H9 (cell line): ENCODE measurements around the gene BRCA1. TPM values are rescaled to one million over a fixed set of nuclear protein-coding genes. Genes with fewer than 3 reads are reported as not detected.

ENCODE experiments used
- DNase-seq: peaks from one replicate; pipeline ENCODE4 v3.0.0-alpha.2; 2017
- H2AFZ ChIP-seq: one replicate; pipeline ENCODE4 v1.6.1; 2013; ENCODE audit warnings: mild to moderate bottlenecking, low read length, control low read depth, moderate library complexity
- H2AK5ac ChIP-seq: 2 replicates; pipeline ENCODE4 v1.6.1; 2013; ENCODE audit warnings: low read length, control low read depth, mixed read lengths; ENCODE audit not compliant: insufficient read length
- H2BK120ac ChIP-seq: one replicate; pipeline ENCODE4 v1.6.1; 2013; ENCODE audit warnings: low read depth, mild to moderate bottlenecking, low read length, control low read depth, inconsistent platforms; ENCODE audit not compliant: poor library complexity, severe bottlenecking
- H2BK12ac ChIP-seq: 2 replicates; pipeline ENCODE4 v1.6.1; 2013; ENCODE audit warnings: low read length, control low read depth, mixed read lengths, low read depth; ENCODE audit not compliant: insufficient read length
- H2BK15ac ChIP-seq: 2 replicates; pipeline ENCODE4 v1.6.1; 2013; ENCODE audit warnings: low read depth, low read length, control low read depth
- H2BK20ac ChIP-seq: one replicate; pipeline ENCODE4 v1.6.1; 2013; ENCODE audit warnings: low read depth, mild to moderate bottlenecking, low read length, control low read depth, inconsistent platforms; ENCODE audit not compliant: poor library complexity, severe bottlenecking
- H2BK5ac ChIP-seq: 2 replicates; pipeline ENCODE4 v1.6.1; 2013; ENCODE audit warnings: low read length, control low read depth, mixed read lengths; ENCODE audit not compliant: insufficient read length
- H3K14ac ChIP-seq: 2 replicates; pipeline ENCODE4 v1.6.1; 2013; ENCODE audit warnings: low read length, control low read depth; ENCODE audit not compliant: insufficient read depth
- H3K18ac ChIP-seq: 2 replicates; pipeline ENCODE4 v1.6.1; 2013; ENCODE audit warnings: low read depth, mild to moderate bottlenecking, mixed read lengths, low read length, control low read depth; ENCODE audit not compliant: insufficient read length
- H3K23ac ChIP-seq: 2 replicates; pipeline ENCODE4 v1.6.1; 2013; ENCODE audit warnings: low read length, control low read depth, mixed read lengths, low read depth; ENCODE audit not compliant: insufficient read length
- H3K23me2 ChIP-seq: 2 replicates; pipeline ENCODE4 v1.6.1; 2013; ENCODE audit warnings: low read depth, mild to moderate bottlenecking, mixed read lengths, low read length, control low read depth; ENCODE audit not compliant: insufficient read length, poor library complexity, severe bottlenecking
- H3K27ac ChIP-seq: 2 replicates; pipeline ENCODE4 v1.5.1; 2013; ENCODE audit warnings: low read length, control low read depth, mixed read lengths, low read depth; ENCODE audit not compliant: insufficient read length
- H3K27me3 ChIP-seq: 2 replicates; pipeline ENCODE4 v1.6.1; 2013; ENCODE audit warnings: low read length, control low read depth, inconsistent platforms; ENCODE audit not compliant: insufficient read depth
- H3K4ac ChIP-seq: 2 replicates; pipeline ENCODE4 v1.6.1; 2013; ENCODE audit warnings: low read depth, mild to moderate bottlenecking, control low read depth, inconsistent platforms, low read length, moderate library complexity
- H3K4me1 ChIP-seq: 2 replicates; pipeline ENCODE4 v1.6.1; 2013; ENCODE audit warnings: low read length, control low read depth, inconsistent platforms; ENCODE audit not compliant: insufficient read depth
- H3K4me2 ChIP-seq: 2 replicates; pipeline ENCODE4 v1.6.1; 2013; ENCODE audit warnings: low read length, control low read depth, mixed read lengths; ENCODE audit not compliant: insufficient read length, insufficient read depth
- H3K56ac ChIP-seq: 2 replicates; pipeline ENCODE4 v1.6.1; 2013; ENCODE audit warnings: low read depth, mild to moderate bottlenecking, mixed read lengths, low read length, control low read depth; ENCODE audit not compliant: insufficient read length
- H3K79me1 ChIP-seq: 2 replicates; pipeline ENCODE4 v1.6.1; 2013; ENCODE audit warnings: low read depth, mild to moderate bottlenecking, moderate library complexity, low read length, control low read depth, inconsistent platforms; ENCODE audit not compliant: insufficient read depth, poor library complexity, severe bottlenecking
- H3K79me2 ChIP-seq: 2 replicates; pipeline ENCODE4 v1.6.1; 2013; ENCODE audit warnings: low read length, control low read depth, inconsistent platforms; ENCODE audit not compliant: insufficient read depth
- H3K9ac ChIP-seq: 2 replicates; pipeline ENCODE4 v1.6.1; 2013; ENCODE audit warnings: low read length, control low read depth, mixed read lengths; ENCODE audit not compliant: insufficient read length; ENCODE audit errors: extremely low read depth
- H3K9me3 ChIP-seq: one replicate; pipeline ENCODE4 v1.6.1; 2013; ENCODE audit warnings: low read depth, low read length, inconsistent platforms; ENCODE audit not compliant: control insufficient read depth
- H3T11ph ChIP-seq: one replicate; pipeline ENCODE4 v1.6.1; 2013; ENCODE audit warnings: mild to moderate bottlenecking, low read length, control low read depth, inconsistent platforms
- H4K20me1 ChIP-seq: one replicate; pipeline ENCODE4 v1.6.1; 2013; ENCODE audit not compliant: control insufficient read depth, insufficient read length, insufficient read depth
- H4K5ac ChIP-seq: 2 replicates; pipeline ENCODE4 v1.6.1; 2013; ENCODE audit warnings: low read depth, mild to moderate bottlenecking, mixed read lengths, low read length, control low read depth; ENCODE audit not compliant: insufficient read length
- H4K8ac ChIP-seq: replicated peaks from 2 replicates; pipeline ENCODE4 v1.6.1; 2013; ENCODE audit warnings: low read length, control low read depth, mixed read lengths, low read depth; ENCODE audit not compliant: insufficient read length
- H4K91ac ChIP-seq: 2 replicates; pipeline ENCODE4 v1.6.1; 2013; ENCODE audit warnings: low read depth, mild to moderate bottlenecking, moderate library complexity, mixed read lengths, low read length, control low read depth; ENCODE audit not compliant: insufficient read length
- H3K27ac Mint-ChIP-seq, 3 experiments: 2 replicates in 2 of 3; 3 replicates in 1 of 3; pipeline ENCODE4 v1.8.0; 2020 to 2021; ENCODE audit warnings: mixed read lengths in 3 of 3, mild to moderate bottlenecking in 1 of 3, moderate library complexity in 1 of 3
- H3K27me3 Mint-ChIP-seq: 2 replicates; pipeline ENCODE4 v1.8.0; 2021; ENCODE audit warnings: low read depth, mild to moderate bottlenecking, moderate library complexity, mixed read lengths
- H3K36me3 Mint-ChIP-seq, 3 experiments: 2 replicates in 2 of 3; 3 replicates in 1 of 3; pipeline ENCODE4 v1.8.0; 2020 to 2021; ENCODE audit warnings: low read depth in 3 of 3, mixed read lengths in 3 of 3; ENCODE audit not compliant: insufficient read depth in 1 of 3
- H3K4me1 Mint-ChIP-seq, 2 experiments: 2 replicates each; pipeline ENCODE4 v1.8.0; 2020; ENCODE audit warnings: mixed read lengths in 2 of 2
- H3K4me3 Mint-ChIP-seq, 2 experiments: 2 replicates in 1 of 2; 3 replicates in 1 of 2; pipeline ENCODE4 v1.8.0; 2020 to 2021; ENCODE audit warnings: mild to moderate bottlenecking in 2 of 2, mixed read lengths in 2 of 2, moderate library complexity in 1 of 2
- H3K9me3 Mint-ChIP-seq, 2 experiments: 2 replicates in 1 of 2; 3 replicates in 1 of 2; pipeline ENCODE4 v1.8.0; 2020; ENCODE audit warnings: mild to moderate bottlenecking in 2 of 2, mixed read lengths in 2 of 2, moderate library complexity in 1 of 2
- WGBS: extraction: QIAGEN DNeasy Blood & Tissue Kit; methylation state at CpG from one replicate; pipeline ENCODE4 v1.1.7; 2013; ENCODE audit warnings: missing lambda C conversion rate, low lambda C conversion rate, mixed read lengths; ENCODE audit not compliant: insufficient read length; ENCODE audit errors: extremely low coverage; 5-methylcytosine and 5-hydroxymethylcytosine counted together
- total RNA-seq: library from RNA; stranded (reverse); gene quantifications from 2 replicates; pipeline ENCODE4 v1.2.1, GENCODE V29; 2021
- TF ChIP-seq, protein P1 (sequence below): fragments of 200-600 bp; sonication (generic); conservative IDR thresholded peaks from 3 replicates; pipeline ENCODE4 v1.8.0; 2021; ENCODE audit warnings: antibody characterized with exemption, mild to moderate bottlenecking

BRCA1 gene
- total RNA-seq, 1 experiment from 2014 or later: 32.3 TPM

DNA sequence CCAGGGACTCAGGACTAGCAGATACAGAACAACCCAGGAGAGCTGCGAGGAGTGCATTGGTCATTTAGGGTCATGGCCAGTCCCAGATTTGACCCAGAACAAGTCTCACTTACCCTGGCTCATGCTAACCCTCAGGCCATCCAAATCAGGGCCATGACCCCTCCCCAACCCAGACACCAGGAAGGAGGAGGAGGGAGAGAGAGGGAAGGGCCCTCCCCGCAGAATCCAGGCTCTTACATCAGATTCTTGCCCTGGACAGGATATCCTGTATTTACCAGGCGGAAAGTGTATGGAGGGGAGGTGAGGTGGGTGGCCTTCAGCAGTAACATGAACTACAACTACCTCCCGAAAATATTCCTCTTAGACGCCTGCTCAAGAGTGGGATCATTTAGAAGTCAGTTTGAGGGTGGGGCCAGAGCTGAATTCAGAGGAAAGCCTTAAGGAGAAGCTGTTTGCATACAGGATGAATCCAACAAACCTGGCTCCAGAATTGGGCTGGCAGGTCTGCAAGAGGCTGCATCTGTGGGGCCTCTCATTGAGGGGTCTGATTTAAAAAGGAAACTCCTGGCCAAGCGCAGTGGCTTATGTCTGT lies 105.0 kb downstream of the BRCA1 start:
- Histone ChIP-seq H3K4me1 (peaks cover 3% of the 10 kb centered on the region), H3K23ac (no peak overlapping the region), H3K9ac (no peak overlapping the region)

More for the DNA sequence above, 105.0 kb downstream of the BRCA1 start:
- no peak overlapping the region for H2AFZ ChIP-seq
- no peak overlapping the region; the same call in 1 of the 2 replicates for H3K14ac ChIP-seq
- Mint-ChIP-seq H3K27me3 (no peaks in the 10 kb centered on the region), H3K27ac (peak overlapping the region; percentile 77 to 82 (median 79); a peak in 4 of 7 replicates), H3K9me3 (no peaks in the 10 kb centered on the region), H3K36me3 (peaks cover 11 to 41% (median 41%) of the 10 kb centered on the region in 3 experiments; a peak in 6 of 7 replicates), H3K4me1 (peaks cover 22 to 43% of the 10 kb centered on the region in 2 experiments), H3K4me3 (peak overlapping the region; percentile 97 to 98)
- H2BK120ac ChIP-seq: no peak overlapping the region
- peak overlapping the region; percentile 25 for H3K4me2 ChIP-seq
- H3K27me3 ChIP-seq: no peaks in the 10 kb centered on the region
- no peak overlapping the region for H3K56ac ChIP-seq
- no peak overlapping the region for H2BK12ac ChIP-seq
- H3K18ac ChIP-seq: no peak overlapping the region
- DNase-seq: peak; percentile 41
- WGBS: no CpG with 5 or more reads among the region's 6 CpGs
- TF ChIP-seq, protein P1, sequence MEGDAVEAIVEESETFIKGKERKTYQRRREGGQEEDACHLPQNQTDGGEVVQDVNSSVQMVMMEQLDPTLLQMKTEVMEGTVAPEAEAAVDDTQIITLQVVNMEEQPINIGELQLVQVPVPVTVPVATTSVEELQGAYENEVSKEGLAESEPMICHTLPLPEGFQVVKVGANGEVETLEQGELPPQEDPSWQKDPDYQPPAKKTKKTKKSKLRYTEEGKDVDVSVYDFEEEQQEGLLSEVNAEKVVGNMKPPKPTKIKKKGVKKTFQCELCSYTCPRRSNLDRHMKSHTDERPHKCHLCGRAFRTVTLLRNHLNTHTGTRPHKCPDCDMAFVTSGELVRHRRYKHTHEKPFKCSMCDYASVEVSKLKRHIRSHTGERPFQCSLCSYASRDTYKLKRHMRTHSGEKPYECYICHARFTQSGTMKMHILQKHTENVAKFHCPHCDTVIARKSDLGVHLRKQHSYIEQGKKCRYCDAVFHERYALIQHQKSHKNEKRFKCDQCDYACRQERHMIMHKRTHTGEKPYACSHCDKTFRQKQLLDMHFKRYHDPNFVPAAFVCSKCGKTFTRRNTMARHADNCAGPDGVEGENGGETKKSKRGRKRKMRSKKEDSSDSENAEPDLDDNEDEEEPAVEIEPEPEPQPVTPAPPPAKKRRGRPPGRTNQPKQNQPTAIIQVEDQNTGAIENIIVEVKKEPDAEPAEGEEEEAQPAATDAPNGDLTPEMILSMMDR: no peak
- no peak overlapping the region for H4K8ac ChIP-seq
- no peaks in the 10 kb centered on the region for H3K79me1 ChIP-seq
- no peak overlapping the region for H3K4ac ChIP-seq
- no peak overlapping the region for H4K91ac ChIP-seq
- H3K9me3 ChIP-seq: no peaks in the 10 kb centered on the region
- H2AK5ac ChIP-seq: no peak overlapping the region
- H3K23me2 ChIP-seq: peaks cover 8% of the 10 kb centered on the region
- H2BK15ac ChIP-seq: no peak overlapping the region
- H4K20me1 ChIP-seq: no peaks in the 10 kb centered on the region
- H3K27ac ChIP-seq: no peak overlapping the region
- no peak overlapping the region for H3T11ph ChIP-seq
- H3K79me2 ChIP-seq: no peaks in the 10 kb centered on the region; the same call in 1 of the 2 replicates
- H2BK5ac ChIP-seq: no peak overlapping the region
- no peak overlapping the region for H2BK20ac ChIP-seq
- H4K5ac ChIP-seq: no peak overlapping the region
